DND-41 (cell line): ENCODE data around the gene MEGF11.

Experiments
- ATAC-seq: fragments of 200-7000 bp; cut with Tn5 transposase; 3 replicates; pipeline ENCODE4 v1.9.1; 2021; ENCODE audit warnings: low read depth; ENCODE audit not compliant: insufficient read depth
- DNase-seq: peaks from one replicate; pipeline ENCODE4 v3.0.0-alpha.2; 2020
- H2AFZ ChIP-seq: 2 replicates; pipeline ENCODE4 v1.6.0; 2012; ENCODE audit warnings: low read depth, low read length
- H3K27ac ChIP-seq: 2 replicates; pipeline ENCODE4 v1.5.1; 2012; ENCODE audit warnings: low read length, inconsistent platforms
- H3K27me3 ChIP-seq: fragments of 200-600 bp; sonication (generic); 2 replicates; pipeline ENCODE4 v1.6.0; 2012; ENCODE audit warnings: low read length, mild to moderate bottlenecking, inconsistent platforms; ENCODE audit not compliant: insufficient read depth, poor library complexity
- H3K36me3 ChIP-seq: 2 replicates; pipeline ENCODE4 v1.5.1; 2012; ENCODE audit warnings: low read length, inconsistent platforms; ENCODE audit not compliant: insufficient read depth
- H3K4me1 ChIP-seq: 2 replicates; pipeline ENCODE4 v1.5.1; 2012; ENCODE audit warnings: mild to moderate bottlenecking, low read length; ENCODE audit not compliant: insufficient read depth
- H3K4me2 ChIP-seq: 2 replicates; pipeline ENCODE4 v1.6.0; 2012; ENCODE audit warnings: mild to moderate bottlenecking, moderate library complexity, low read length, inconsistent platforms; ENCODE audit not compliant: insufficient read depth
- H3K4me3 ChIP-seq, 2 experiments: fragments of 200-600 bp in 1 of 2; shearing (Covaris generic) in 1 of 2; 2 replicates each; pipeline ENCODE4 v1.5.1; 2012 to 2016; ENCODE audit warnings: inconsistent platforms in 2 of 2, low read length in 2 of 2, mild to moderate bottlenecking in 2 of 2, low read depth in 1 of 2, moderate library complexity in 1 of 2
- H3K79me2 ChIP-seq: 2 replicates; pipeline ENCODE4 v1.6.0; 2012; ENCODE audit warnings: low read length, inconsistent platforms; ENCODE audit not compliant: insufficient read depth
- H3K9ac ChIP-seq: 2 replicates; pipeline ENCODE4 v1.6.0; 2012; ENCODE audit warnings: low read depth, mild to moderate bottlenecking, inconsistent platforms, low read length, moderate library complexity
- H3K9me3 ChIP-seq: 2 replicates; pipeline ENCODE4 v1.5.1; 2012; ENCODE audit warnings: low read length, moderate library complexity, mild to moderate bottlenecking, inconsistent platforms; ENCODE audit not compliant: insufficient read depth, severe bottlenecking
- H4K20me1 ChIP-seq: 2 replicates; pipeline ENCODE4 v1.6.0; 2012; ENCODE audit warnings: low read length; ENCODE audit not compliant: insufficient read depth
- EZH2 ChIP-seq: IDR thresholded peaks from 3 replicates; pipeline ENCODE4 v1.6.1; 2012; ENCODE audit warnings: borderline replicate concordance, low read depth, mild to moderate bottlenecking, moderate library complexity, low read length, inconsistent platforms; ENCODE audit not compliant: severe bottlenecking
- TF ChIP-seq, protein P1 (sequence below): IDR thresholded peaks from 2 replicates; pipeline ENCODE4 v1.5.1; 2012; ENCODE audit warnings: borderline replicate concordance, low read length, moderate library complexity, mild to moderate bottlenecking; ENCODE audit not compliant: poor library complexity, severe bottlenecking; ENCODE audit errors: extremely low read depth

Gene MEGF11

DNA sequence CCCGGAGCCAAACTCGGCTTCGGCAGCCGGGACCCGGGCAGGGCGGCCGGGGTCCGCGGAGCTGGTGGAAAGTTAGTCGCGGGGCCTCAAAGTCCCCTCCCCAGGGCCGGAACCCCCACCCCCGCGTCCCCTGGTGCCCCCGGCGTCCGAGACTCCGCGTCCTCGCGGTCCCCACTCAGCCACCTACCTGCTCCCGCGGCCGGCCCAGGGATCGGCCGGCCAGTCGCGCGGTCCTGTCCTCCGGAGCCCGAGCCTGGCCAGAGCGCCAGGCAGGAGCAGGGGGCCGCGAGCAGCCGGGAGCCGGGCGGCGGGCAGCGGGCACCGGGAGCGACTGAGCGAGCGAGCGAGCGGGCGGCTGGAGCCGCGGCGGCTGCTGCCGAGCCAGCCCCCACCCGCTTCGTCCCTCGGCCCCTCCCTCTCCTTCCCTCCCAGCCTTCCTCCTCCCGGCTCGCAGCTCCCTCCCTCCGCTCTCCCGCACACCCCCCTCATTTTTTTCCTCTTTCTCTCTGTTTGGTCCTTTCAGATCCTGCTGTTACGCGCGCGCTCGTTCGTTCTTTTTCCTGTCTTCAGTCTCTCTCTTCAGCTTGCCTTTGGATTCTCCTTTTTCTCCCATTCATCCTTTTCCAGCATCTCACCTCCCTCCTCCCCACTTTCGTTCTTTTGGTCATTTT lies at the start of gene MEGF11:
TSS of gene MEGF11 (minus strand) at position 333 of the 671 bp plus-strand sequence. CDS start 125,347 bp downstream, outside the sequence.
- H3K9ac ChIP-seq: no peak within 1 kb of the TSS
- H3K27me3 ChIP-seq: peaks cover 34% of the 10 kb centered on the region
- DNase-seq: no peak

DNA sequence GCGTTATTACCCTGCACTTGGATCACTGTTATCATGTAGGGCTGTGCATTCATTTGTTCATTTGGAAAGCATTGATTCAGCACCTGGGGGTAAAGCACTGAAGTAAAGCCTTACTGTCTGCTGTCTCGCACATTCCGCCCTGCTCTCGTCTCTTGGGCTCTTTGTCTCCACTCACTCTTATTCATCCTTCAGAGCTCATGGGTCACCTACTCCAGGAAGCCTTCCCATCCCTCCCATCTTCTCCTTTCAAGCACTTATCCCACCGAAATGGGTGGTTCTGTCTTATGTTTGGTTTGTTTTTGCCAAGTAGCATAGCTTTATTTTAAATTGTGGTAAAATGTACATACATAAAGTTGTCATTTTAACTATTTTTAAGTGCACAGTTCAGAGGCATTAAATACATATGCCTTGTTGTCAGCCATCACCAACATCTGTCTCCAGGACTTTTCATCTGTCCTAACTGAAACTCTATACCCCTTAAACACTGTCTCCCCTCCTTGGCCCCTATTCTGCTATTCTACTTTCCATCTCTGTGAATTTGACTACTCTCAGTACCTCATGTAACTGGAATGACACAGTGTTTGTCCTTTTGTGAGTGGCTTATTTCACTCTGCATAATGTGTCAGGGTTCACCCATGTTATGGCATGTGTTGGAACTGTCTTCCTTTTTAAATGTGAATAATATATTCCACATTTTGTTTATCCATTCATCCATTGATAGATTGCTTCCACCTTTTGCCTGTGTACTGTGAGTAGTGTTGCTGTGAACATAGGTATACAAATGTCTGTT lies 49.1 kb upstream of the MEGF11 start:
- no peak for DNase-seq
- Histone ChIP-seq H3K4me1 (0 out of 2 replicates have a peak, but pooled peaks cover under 1% of the 10 kb centered on the region), H3K9me3 (no peaks in the 10 kb centered on the region), H3K27me3 (no peaks in the 10 kb centered on the region), H3K36me3 (peaks cover 54% of the 10 kb centered on the region), H4K20me1 (peaks cover 4% of the 10 kb centered on the region; the same call in 1 of the 2 replicates), H3K4me2 (no peak overlapping the region), H3K4me3 (no peak overlapping the region), H3K27ac (no peak overlapping the region), H3K9ac (no peak overlapping the region), H2AFZ (no peak overlapping the region), H3K79me2 (peaks cover 15% of the 10 kb centered on the region; the same call in 1 of the 2 replicates)
- no peak for ATAC-seq
- TF ChIP-seq EZH2: no peak
- TF ChIP-seq, protein P1, sequence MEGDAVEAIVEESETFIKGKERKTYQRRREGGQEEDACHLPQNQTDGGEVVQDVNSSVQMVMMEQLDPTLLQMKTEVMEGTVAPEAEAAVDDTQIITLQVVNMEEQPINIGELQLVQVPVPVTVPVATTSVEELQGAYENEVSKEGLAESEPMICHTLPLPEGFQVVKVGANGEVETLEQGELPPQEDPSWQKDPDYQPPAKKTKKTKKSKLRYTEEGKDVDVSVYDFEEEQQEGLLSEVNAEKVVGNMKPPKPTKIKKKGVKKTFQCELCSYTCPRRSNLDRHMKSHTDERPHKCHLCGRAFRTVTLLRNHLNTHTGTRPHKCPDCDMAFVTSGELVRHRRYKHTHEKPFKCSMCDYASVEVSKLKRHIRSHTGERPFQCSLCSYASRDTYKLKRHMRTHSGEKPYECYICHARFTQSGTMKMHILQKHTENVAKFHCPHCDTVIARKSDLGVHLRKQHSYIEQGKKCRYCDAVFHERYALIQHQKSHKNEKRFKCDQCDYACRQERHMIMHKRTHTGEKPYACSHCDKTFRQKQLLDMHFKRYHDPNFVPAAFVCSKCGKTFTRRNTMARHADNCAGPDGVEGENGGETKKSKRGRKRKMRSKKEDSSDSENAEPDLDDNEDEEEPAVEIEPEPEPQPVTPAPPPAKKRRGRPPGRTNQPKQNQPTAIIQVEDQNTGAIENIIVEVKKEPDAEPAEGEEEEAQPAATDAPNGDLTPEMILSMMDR: no peak

More for the DNA sequence above, at the start of gene MEGF11:
- Histone ChIP-seq H3K27ac (no peak within 1 kb of the TSS), H3K9me3 (no peaks in the 10 kb centered on the region), H3K4me3 (no peak within 1 kb of the TSS), H3K36me3 (no peaks in the 10 kb centered on the region), H3K4me2 (no peak within 1 kb of the TSS), H2AFZ (no peak within 1 kb of the TSS), H3K79me2 (no peaks in the 10 kb centered on the region), H4K20me1 (no peaks in the 10 kb centered on the region), H3K4me1 (no peaks in the 10 kb centered on the region)
- no peak for ATAC-seq
- TF ChIP-seq, protein P1: no peak
- no peak for TF ChIP-seq EZH2

DNA sequence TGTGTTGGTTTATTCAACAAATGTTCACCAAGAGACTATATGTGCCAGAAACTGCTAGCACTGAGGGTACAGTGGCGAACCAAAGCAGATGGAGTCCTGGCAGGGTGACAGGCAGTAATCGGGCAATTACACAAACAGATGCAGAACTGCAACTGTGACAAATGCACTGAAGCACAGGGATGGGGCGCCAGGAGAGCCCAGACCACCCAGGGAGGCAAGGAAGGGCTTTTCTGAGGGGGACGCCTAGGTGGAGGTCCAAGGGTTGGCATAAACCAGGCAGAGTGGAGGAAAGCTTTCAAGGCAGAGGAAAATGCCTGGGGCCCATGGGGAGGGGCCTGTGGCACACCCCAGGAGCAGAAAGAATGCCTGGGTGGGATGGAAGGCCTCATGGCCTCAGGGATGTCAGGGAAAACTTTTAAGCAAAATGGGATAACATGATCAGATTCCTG lies 45.3 kb upstream of the MEGF11 start:
- no peak for DNase-seq
- ATAC-seq: no peak

More for the DNA sequence above, 45.3 kb upstream of the MEGF11 start:
- Histone ChIP-seq H3K79me2 (peaks cover 50% of the 10 kb centered on the region), H2AFZ (no peak overlapping the region), H3K4me2 (no peak overlapping the region), H3K9me3 (no peaks in the 10 kb centered on the region), H3K4me1 (peaks cover 32% of the 10 kb centered on the region), H3K9ac (no peak overlapping the region), H3K27ac (no peak overlapping the region), H3K27me3 (no peaks in the 10 kb centered on the region), H4K20me1 (peaks cover 4% of the 10 kb centered on the region; the same call in 1 of the 2 replicates), H3K36me3 (peaks cover 45% of the 10 kb centered on the region), H3K4me3 (no peak overlapping the region)
- TF ChIP-seq, protein P1: no peak
- no peak for TF ChIP-seq EZH2
